H1 (cell line): ENCODE measurements around the gene MRPL34. TPM values are rescaled to one million over a fixed set of nuclear protein-coding genes. Genes with fewer than 3 reads are reported as not detected.

Experiments used
- ASH2L ChIP-seq: fragments of 200-600, 300-600 bp; sonication (generic); IDR thresholded peaks from one replicate; pipeline ENCODE4 v1.7.1; 2017; ENCODE audit warnings: low read length
- ATF2 ChIP-seq: IDR thresholded peaks from 2 replicates; pipeline ENCODE4 v1.6.1; 2012; ENCODE audit warnings: low read length, inconsistent platforms
- BACH1 ChIP-seq: IDR thresholded peaks from 2 replicates; pipeline ENCODE4 v1.6.1; 2012; ENCODE audit warnings: low read length, improper control_type of control experiment
- CREB1 ChIP-seq: IDR thresholded peaks from 2 replicates; pipeline ENCODE4 v1.6.1; 2012; ENCODE audit warnings: inconsistent platforms
- CTCF ChIP-seq, 3 experiments: IDR thresholded peaks; 1 replicate in 2 of 3; 2 replicates in 1 of 3; pipeline versions ENCODE4 v1.5.1 to v1.6.1; 2011; ENCODE audit warnings: low read length in 3 of 3, mild to moderate bottlenecking in 3 of 3, inconsistent platforms in 2 of 3, low read depth in 1 of 3, moderate library complexity in 1 of 3; ENCODE audit not compliant: insufficient read depth in 1 of 3; ENCODE audit errors: control extremely low read depth in 1 of 3
- GABPA ChIP-seq: IDR thresholded peaks from 2 replicates; pipeline ENCODE4 v1.6.1; 2011; ENCODE audit warnings: mild to moderate bottlenecking, low read length, moderate library complexity, borderline replicate concordance; ENCODE audit not compliant: insufficient read depth
- JUN ChIP-seq: IDR thresholded peaks from 2 replicates; pipeline ENCODE4 v1.6.1; 2011; ENCODE audit warnings: low read depth, mild to moderate bottlenecking, improper control_type of control experiment, low read length
- KDM1A ChIP-seq: fragments of 200-600, 300-600 bp; sonication (generic); IDR thresholded peaks from 2 replicates; pipeline ENCODE4 v1.7.1; 2016; ENCODE audit warnings: mild to moderate bottlenecking, low read length, borderline replicate concordance
- POLR2A ChIP-seq, 2 experiments: IDR thresholded peaks; 1 replicate in 1 of 2; 2 replicates in 1 of 2; pipeline ENCODE4 v1.6.1; 2011; ENCODE audit warnings: low read depth in 2 of 2, low read length in 2 of 2, mild to moderate bottlenecking in 2 of 2; ENCODE audit errors: control extremely low read depth in 1 of 2
- POLR2AphosphoS5 ChIP-seq: IDR thresholded peaks from 2 replicates; pipeline ENCODE4 v1.6.1; 2011; ENCODE audit warnings: low read depth, low read length
- RFX5 ChIP-seq: IDR thresholded peaks from 2 replicates; pipeline ENCODE4 v1.6.1; 2011; ENCODE audit warnings: low read depth, low read length, improper control_type of control experiment, borderline replicate concordance
- SAP30 ChIP-seq: fragments of 300-600 bp; sonication (generic); IDR thresholded peaks from 2 replicates; pipeline ENCODE4 v1.7.1; 2012; ENCODE audit warnings: low read length, moderate library complexity, mild to moderate bottlenecking, inconsistent platforms; ENCODE audit not compliant: insufficient read depth, insufficient replicate concordance
- SIN3A ChIP-seq, 2 experiments: IDR thresholded peaks in 1 of 2; conservative IDR thresholded peaks in 1 of 2; 2 replicates each; pipeline ENCODE4 v1.6.1; 2011 to 2012; ENCODE audit warnings: low read length in 2 of 2, improper control_type of control experiment in 1 of 2, low read depth in 1 of 2, mild to moderate bottlenecking in 1 of 2
- SIRT6 ChIP-seq: IDR thresholded peaks from one replicate; pipeline ENCODE4 v1.7.1; 2012; ENCODE audit warnings: low read length, inconsistent platforms
- SIX5 ChIP-seq: IDR thresholded peaks from 2 replicates; pipeline ENCODE4 v1.6.1; 2011; ENCODE audit warnings: mild to moderate bottlenecking, low read depth, low read length
- SP1 ChIP-seq: IDR thresholded peaks from 2 replicates; pipeline ENCODE4 v1.6.1; 2011; ENCODE audit warnings: low read depth, low read length
- SUZ12 ChIP-seq: fragments of 200-600 bp; sonication (generic); IDR thresholded peaks from 2 replicates; pipeline ENCODE4 v1.6.1; 2012; ENCODE audit warnings: mild to moderate bottlenecking, inconsistent platforms, low read length, moderate library complexity, mixed read lengths
- TAF1 ChIP-seq: IDR thresholded peaks from 2 replicates; pipeline ENCODE4 v1.6.1; 2011; ENCODE audit warnings: mild to moderate bottlenecking, low read depth, low read length
- TCF12 ChIP-seq: IDR thresholded peaks from 2 replicates; pipeline ENCODE4 v1.6.1; 2011; ENCODE audit warnings: low read depth, mild to moderate bottlenecking, low read length
- YY1 ChIP-seq: IDR thresholded peaks from 2 replicates; pipeline ENCODE4 v1.6.1; 2011; ENCODE audit warnings: low read depth, mild to moderate bottlenecking, low read length
- polyA plus RNA-seq, 7 experiments: library from polyadenylated mRNA; depleted of rRNA in 3 of 7; stranded (reverse) in 5 of 7; unstranded in 2 of 7; fragments of >200 nt in 5 of 7; fragments of 200-250 nt in 2 of 7; gene quantifications; 1 replicate in 5 of 7; 2 replicates in 1 of 7; 4 replicates in 1 of 7; pipeline versions ENCODE4 v1.2.1 to v1.2.3, GENCODE V29; 2011 to 2013; ENCODE audit warnings: missing spikeins in 2 of 7, mixed read lengths in 2 of 7
- total RNA-seq: library from RNA; stranded (reverse); fragmentation: NEBNext Ultra II Directional; extraction: Animal tissue kit (Norgen Biotek cat#: 25700); gene quantifications from 2 replicates; pipeline ENCODE4 v1.2.1, GENCODE V29; 2021

Gene MRPL34
- total and polyA plus RNA-seq, 2 of the 8 experiments (the other 6 are each of a cell fraction or from before 2014, with no cell fraction given) = 91.9 to 99.6 TPM

- TF ChIP-seq CTCF (IDR thresholded peaks at IDR 0.05; ENCODE audit: control extremely low read depth in 1 of 3, insufficient read depth in 1 of 3, low read depth in 1 of 3, low read length in 3 of 3) (no peak), BACH1 (no peak), YY1 (0 out of 2 replicates have a peak, but pooled peaks have one; percentile 19), SIRT6 (no peak), KDM1A (no peak), SIX5 (no peak), ASH2L (peak; percentile 79), JUN (no peak), SP1 (peak; percentile 73), RFX5 (no peak), POLR2AphosphoS5 (peak; percentile 26; the same call in 1 of the 2 replicates), TCF12 (no peak), TAF1 (peak; percentile 66), SAP30 (no peak), POLR2A (IDR thresholded peaks at IDR 0.05; ENCODE audit: control extremely low read depth in 1 of 2, low read depth in 2 of 2, low read length in 2 of 2) (peak in 1 of 2 experiments; percentile 54; a peak in 1 of 3 replicates), CREB1 (peak; percentile 89), ATF2 (no peak), SUZ12 (no peak), GABPA (no peak), SIN3A (conservative IDR thresholded peaks at IDR 0.05 in 1 of 2, IDR thresholded peaks at IDR 0.05 in 1 of 2; ENCODE audit: low read depth in 1 of 2, low read length in 2 of 2) (peak in 1 of 2 experiments; percentile 94; a peak in 1 of 4 replicates)
These were observed 29.0 kb downstream of the MRPL34 start, which contains the start of gene ANO8 (continued) for GRCh38 chr19:17334414-17335409.
